ENCODE measurements around the gene UPF2. TPM values are rescaled to one million over a fixed set of nuclear protein-coding genes. Genes with fewer than 3 reads are reported as not detected.

The UPF2 gene
- total and polyA plus RNA-seq, 2 donors (not counting 1 experiment from before 2014, with no cell fraction given): 8.9 to 60.0 TPM

DNA sequence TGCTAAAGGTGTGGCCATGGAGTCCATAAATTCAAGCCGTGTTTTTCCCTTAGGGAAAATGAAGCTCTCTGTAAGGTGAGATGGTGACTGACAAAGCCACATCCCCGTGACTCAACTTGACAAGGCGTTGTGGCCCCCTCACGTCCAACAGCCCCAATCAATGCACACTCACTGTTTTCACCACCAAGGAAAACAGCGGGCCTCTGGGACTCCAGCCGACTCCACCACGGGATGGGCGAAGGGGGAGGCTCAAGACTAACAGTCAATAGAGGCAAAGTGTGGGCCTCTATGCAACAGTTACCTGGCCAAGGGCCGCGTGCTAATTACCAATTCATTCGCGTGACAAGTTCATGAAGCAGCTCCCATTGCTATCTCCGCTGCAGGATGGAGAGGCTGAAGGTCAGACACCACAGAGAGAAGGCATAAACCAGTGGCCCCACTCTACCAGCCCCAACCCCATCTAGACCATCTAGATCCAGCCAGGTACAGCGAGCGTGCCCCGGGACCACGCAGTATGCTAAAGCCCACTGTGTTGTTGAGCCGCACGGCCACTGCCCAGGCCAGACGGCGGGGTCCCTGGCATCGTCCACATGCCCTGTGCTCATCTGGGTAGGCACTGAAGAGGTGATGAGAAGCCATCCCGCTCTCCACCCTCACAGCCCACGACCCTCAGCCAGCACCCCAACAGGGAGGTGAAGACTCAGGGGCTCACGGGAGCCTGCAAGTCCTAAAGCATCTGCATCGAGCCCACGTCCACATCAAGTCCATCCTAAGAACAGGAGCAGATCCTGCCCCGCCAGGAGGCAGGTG is 143.3 kb downstream of the UPF2 start:
- CTCF ChIA-PET: no interaction called here
- no peaks in the 10 kb centered on the region for H3K27me3 Mint-ChIP-seq
- H3K9me3 Mint-ChIP-seq (ENCODE audit: insufficient read depth): no peaks in the 10 kb centered on the region
- no peak overlapping the region for H3K4me3 Mint-ChIP-seq
- H3K27me3 ChIP-seq (replicated peaks in 1 of 4; ENCODE audit: control extremely low read depth in 1 of 4, control insufficient read depth in 3 of 4, insufficient read depth in 4 of 4, low read length in 3 of 4): no peaks in the 10 kb centered on the region
- no peaks in the 10 kb centered on the region for H3K4me1 ChIP-seq (ENCODE audit: control insufficient read depth in 2 of 2, insufficient read depth in 2 of 2, low read length in 2 of 2)
- over 99% methylated on average over 17 of the region's 28 CpGs for WGBS (ENCODE audit: insufficient coverage)
- no peak overlapping the region for H2AFZ ChIP-seq (ENCODE audit: insufficient read depth, low read depth, low read length, poor library complexity, severe bottlenecking)
- no peak overlapping the region for H3K27ac ChIP-seq (ENCODE audit: low read length in 2 of 2)
- no peak for ATAC-seq (ENCODE audit: low read depth)
- no peak overlapping the region for H3K9ac ChIP-seq (ENCODE audit: low read length)
- H3K9me3 ChIP-seq (ENCODE audit: control extremely low read depth in 1 of 3, control insufficient read depth in 2 of 3, insufficient read depth in 1 of 3, low read length in 2 of 3): peaks cover 0 to 8% (median 0%) of the 10 kb centered on the region in 3 donors
- H3K4me2 ChIP-seq (replicated peaks; ENCODE audit: low read depth, low read length, poor library complexity, severe bottlenecking): no peak overlapping the region
- no peaks in the 10 kb centered on the region for H3K79me2 ChIP-seq (ENCODE audit: control insufficient read depth, insufficient read depth, low read length)
- no peaks in the 10 kb centered on the region for H3K36me3 ChIP-seq (replicated peaks in 1 of 2; ENCODE audit: control extremely low read depth in 1 of 2, control insufficient read depth in 1 of 2, extremely low read depth in 1 of 2, insufficient read depth in 2 of 2, low read length in 1 of 2)
- no peaks in the 10 kb centered on the region for H3K4me1 Mint-ChIP-seq
- no peak overlapping the region for H3K4me3 ChIP-seq (ENCODE audit: control extremely low read depth in 1 of 5, extremely low read depth in 1 of 5, insufficient read depth in 1 of 5, low read depth in 2 of 5, low read length in 4 of 5)
- no peak for TF ChIP-seq EZH2 (IDR thresholded peaks at IDR 0.05; ENCODE audit: borderline replicate concordance, insufficient read depth, low read depth, low read length, poor library complexity, severe bottlenecking)
- TF ChIP-seq, protein P1, sequence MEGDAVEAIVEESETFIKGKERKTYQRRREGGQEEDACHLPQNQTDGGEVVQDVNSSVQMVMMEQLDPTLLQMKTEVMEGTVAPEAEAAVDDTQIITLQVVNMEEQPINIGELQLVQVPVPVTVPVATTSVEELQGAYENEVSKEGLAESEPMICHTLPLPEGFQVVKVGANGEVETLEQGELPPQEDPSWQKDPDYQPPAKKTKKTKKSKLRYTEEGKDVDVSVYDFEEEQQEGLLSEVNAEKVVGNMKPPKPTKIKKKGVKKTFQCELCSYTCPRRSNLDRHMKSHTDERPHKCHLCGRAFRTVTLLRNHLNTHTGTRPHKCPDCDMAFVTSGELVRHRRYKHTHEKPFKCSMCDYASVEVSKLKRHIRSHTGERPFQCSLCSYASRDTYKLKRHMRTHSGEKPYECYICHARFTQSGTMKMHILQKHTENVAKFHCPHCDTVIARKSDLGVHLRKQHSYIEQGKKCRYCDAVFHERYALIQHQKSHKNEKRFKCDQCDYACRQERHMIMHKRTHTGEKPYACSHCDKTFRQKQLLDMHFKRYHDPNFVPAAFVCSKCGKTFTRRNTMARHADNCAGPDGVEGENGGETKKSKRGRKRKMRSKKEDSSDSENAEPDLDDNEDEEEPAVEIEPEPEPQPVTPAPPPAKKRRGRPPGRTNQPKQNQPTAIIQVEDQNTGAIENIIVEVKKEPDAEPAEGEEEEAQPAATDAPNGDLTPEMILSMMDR (IDR thresholded peaks at IDR 0.05): no peak
- H4K20me1 ChIP-seq (ENCODE audit: control insufficient read depth, insufficient read depth, low read length, poor library complexity, severe bottlenecking): no peaks in the 10 kb centered on the region
- DNase-seq: no peak
- intact Hi-C loops (cut with micrococcal nuclease): no loop called here
- no peak overlapping the region for H3K27ac Mint-ChIP-seq
- POLR2A ChIA-PET: no interaction called here

DNA sequence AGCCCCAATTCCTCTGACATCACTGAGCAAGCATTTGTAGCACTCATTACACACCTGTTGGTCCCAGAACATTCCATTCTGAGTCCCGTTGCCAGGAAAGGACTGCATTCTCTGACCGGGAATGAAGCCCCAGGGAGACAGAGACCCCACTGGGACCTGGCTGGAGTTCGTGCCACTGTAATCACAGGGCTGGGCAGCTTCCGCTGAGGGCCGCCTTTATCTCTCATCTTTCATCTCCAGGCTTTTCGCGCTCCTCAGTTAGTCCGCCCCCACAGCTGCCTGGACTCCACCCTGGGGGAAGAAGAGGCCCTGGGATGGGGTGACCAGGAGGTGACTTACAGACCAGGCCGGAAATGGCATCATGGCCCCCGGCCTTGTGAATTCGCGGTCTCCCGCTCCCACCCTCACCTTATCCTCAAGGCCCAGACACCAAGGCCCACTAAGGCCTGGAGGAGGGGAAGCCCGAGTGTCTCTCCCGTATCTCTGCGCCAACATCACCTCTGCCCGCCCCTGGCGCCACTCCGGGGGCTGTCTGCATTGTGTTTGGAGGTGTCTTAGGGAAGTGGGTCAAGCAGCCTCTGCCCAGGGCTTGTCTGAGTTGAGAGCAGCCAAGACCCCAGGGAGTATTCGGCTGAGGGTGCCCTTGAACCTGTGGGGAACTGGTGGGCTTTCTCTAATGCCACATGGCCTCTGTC is 144.1 kb downstream of the UPF2 start:
- ChIA-PET POLR2A (no interaction called here), CTCF (no interaction called here)
- Histone ChIP-seq H3K4me3 (ENCODE audit: control extremely low read depth in 1 of 5, extremely low read depth in 1 of 5, insufficient read depth in 1 of 5, low read depth in 2 of 5, low read length in 4 of 5) (no peak overlapping the region), H3K36me3 (replicated peaks in 1 of 2; ENCODE audit: control extremely low read depth in 1 of 2, control insufficient read depth in 1 of 2, extremely low read depth in 1 of 2, insufficient read depth in 2 of 2, low read length in 1 of 2) (no peaks in the 10 kb centered on the region), H3K9ac (ENCODE audit: low read length) (no peak overlapping the region), H3K79me2 (ENCODE audit: control insufficient read depth, insufficient read depth, low read length) (no peaks in the 10 kb centered on the region), H3K9me3 (ENCODE audit: control extremely low read depth in 1 of 3, control insufficient read depth in 2 of 3, insufficient read depth in 1 of 3, low read length in 2 of 3) (peaks cover 0 to 9% (median 0%) of the 10 kb centered on the region in 3 donors), H4K20me1 (ENCODE audit: control insufficient read depth, insufficient read depth, low read length, poor library complexity, severe bottlenecking) (no peaks in the 10 kb centered on the region), H3K4me1 (ENCODE audit: control insufficient read depth in 2 of 2, insufficient read depth in 2 of 2, low read length in 2 of 2) (no peaks in the 10 kb centered on the region), H3K4me2 (replicated peaks; ENCODE audit: low read depth, low read length, poor library complexity, severe bottlenecking) (no peak overlapping the region), H3K27me3 (replicated peaks in 1 of 4; ENCODE audit: control extremely low read depth in 1 of 4, control insufficient read depth in 3 of 4, insufficient read depth in 4 of 4, low read length in 3 of 4) (no peaks in the 10 kb centered on the region), H3K27ac (ENCODE audit: low read length in 2 of 2) (no peak overlapping the region), H2AFZ (ENCODE audit: insufficient read depth, low read depth, low read length, poor library complexity, severe bottlenecking) (no peak overlapping the region)
- Mint-ChIP-seq H3K4me3 (no peak overlapping the region), H3K9me3 (ENCODE audit: insufficient read depth) (no peaks in the 10 kb centered on the region), H3K4me1 (no peaks in the 10 kb centered on the region), H3K27me3 (no peaks in the 10 kb centered on the region), H3K27ac (no peak overlapping the region)
- TF ChIP-seq EZH2 (IDR thresholded peaks at IDR 0.05; ENCODE audit: borderline replicate concordance, insufficient read depth, low read depth, low read length, poor library complexity, severe bottlenecking): no peak
- TF ChIP-seq, protein P1 (IDR thresholded peaks at IDR 0.05): no peak
- no peak for DNase-seq
- intact Hi-C loops (cut with micrococcal nuclease): no loop called here
- 92% methylated on average over 10 of the region's 20 CpGs for WGBS (ENCODE audit: insufficient coverage)
- no peak for ATAC-seq (ENCODE audit: low read depth)

All from B cell (primary cell).